GM10248 (cell line): ENCODE measurements around the gene RNF130.
A peak's percentile ranks its signal among the peaks of the same experiment; 100 is the strongest.

ENCODE experiments used
- CTCF ChIA-PET: fragments of 300-600 bp; sonication (Branson Sonifier 250); formaldehyde crosslinking; extraction: SDS; loops from one replicate; lab custom pipeline; 2021; ENCODE audit warnings: antibody characterized with exemption; lab: Yijun Ruan, JAX
- POLR2A ChIA-PET: fragments of 350-650 bp; sonication (Branson Sonifier 250); formaldehyde crosslinking; extraction: SDS; loops from one replicate; lab custom pipeline; 2020; ENCODE audit warnings: antibody characterized with exemption; lab: Yijun Ruan, JAX
- DNase-seq: peaks from one replicate; pipeline ENCODE4 v3.0.0; 2012; ENCODE audit errors: extremely low spot score
- CTCF ChIP-seq: IDR thresholded peaks from 2 replicates; pipeline ENCODE4 v1.5.1; 2012; ENCODE audit warnings: mild to moderate bottlenecking, low read depth; ENCODE audit errors: extremely low read depth, missing control alignments, control extremely low read depth

RNF130 gene

GRCh38 chr5:180071531-180072255 lies at the start of gene RNF130:
RNF130 (minus strand) TSS chr5:180071759; CDS start chr5:180071702, 57 bp downstream.
- no peak for TF ChIP-seq CTCF
- DNase-seq, result peak; percentile 69
- POLR2A ChIA-PET, result no interaction called here
- CTCF ChIA-PET, result no interaction called here

DNA sequence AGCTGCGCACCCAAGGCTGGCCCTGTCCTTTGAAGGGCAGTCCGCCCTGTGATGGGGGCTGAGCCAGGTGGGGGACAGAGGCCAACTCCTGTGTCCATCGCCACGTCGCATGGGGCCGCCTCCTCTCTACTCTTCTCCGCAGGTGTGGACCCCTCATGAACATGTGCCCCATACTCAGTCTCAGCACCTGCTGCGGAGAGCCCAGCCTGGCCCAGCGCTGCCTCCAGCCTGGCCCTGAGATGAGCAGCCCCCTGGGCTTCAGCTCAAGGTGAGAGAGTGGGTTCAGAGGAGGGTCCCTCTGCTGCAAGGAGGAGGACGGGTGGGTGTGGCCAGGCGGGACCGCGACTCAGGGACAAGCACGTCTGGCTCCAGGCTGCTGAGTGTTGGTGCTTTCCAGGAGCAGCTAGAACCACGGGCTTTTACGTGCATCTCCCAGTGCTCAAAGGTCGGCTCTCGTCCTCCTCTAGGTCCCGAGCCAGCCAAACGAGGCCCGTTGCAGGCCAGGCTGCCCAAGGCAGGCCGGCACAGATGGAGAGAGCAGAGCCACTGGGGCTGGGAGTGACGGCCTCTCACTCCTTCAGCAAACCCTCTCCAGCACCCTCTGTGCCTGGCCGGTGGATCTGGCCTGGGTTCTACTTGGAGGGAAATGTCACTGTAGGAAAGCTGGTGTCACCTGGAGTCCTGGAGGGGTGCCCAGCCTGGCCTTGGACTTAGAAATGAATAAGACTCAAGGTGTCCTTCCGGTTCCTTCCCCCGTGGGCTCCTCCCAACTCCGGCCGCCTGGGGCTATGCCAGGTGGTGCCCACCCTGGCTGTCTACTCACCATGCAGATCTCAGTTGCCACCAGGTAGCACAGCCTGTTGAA lies 48.9 kb upstream of the RNF130 start:
- TF ChIP-seq CTCF, result no peak
- DNase-seq, result no peak
- ChIA-PET POLR2A (no interaction called here), CTCF (no interaction called here)

DNA sequence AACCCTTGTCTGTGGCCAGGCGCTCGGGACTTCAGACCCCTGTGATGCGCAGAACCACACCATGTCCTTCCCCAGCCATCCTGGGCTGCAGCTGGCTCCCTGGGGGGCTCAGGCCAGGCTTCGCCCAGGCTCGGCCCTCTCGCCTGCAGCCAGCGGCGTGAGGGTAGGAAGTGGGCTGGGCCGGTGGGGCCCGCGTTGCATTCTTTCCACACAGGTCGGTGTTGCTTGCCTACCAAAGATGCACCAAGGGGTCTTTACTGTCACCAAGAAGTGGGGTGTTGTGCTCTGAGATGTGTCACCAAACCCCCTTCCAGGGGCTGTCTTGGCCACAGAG lies 48.3 kb upstream of the RNF130 start:
- CTCF ChIA-PET, result no interaction called here
- no peak for TF ChIP-seq CTCF
- DNase-seq, result no peak
- POLR2A ChIA-PET, result no interaction called here

GRCh38 chr5:180119031-180119902 lies 47.7 kb upstream of the RNF130 start:
- CTCF ChIA-PET, result no interaction called here
- POLR2A ChIA-PET, result no interaction called here
- TF ChIP-seq CTCF, result no peak
- no peak for DNase-seq

DNA sequence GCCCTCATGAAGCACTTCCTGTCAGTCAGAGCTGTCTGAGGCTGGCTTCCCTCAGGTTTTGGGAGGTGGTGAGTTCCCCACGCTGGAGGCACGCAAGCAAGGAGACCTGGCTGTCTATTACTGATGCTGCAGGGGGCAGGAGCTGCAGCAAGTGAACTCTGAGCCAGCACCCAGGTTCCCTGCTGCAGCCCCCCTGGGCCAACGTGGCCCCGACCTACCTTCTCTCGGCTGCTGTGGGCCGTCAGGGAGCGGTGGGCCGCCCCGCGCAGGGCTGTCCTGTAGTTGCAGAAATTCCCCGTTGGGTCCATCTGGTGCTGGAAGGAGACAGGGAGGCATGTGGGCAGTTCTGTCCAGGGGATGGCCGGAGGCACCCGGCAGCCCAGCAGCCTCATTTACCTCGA lies 46.8 kb upstream of the RNF130 start:
- CTCF ChIA-PET, result no interaction called here
- DNase-seq, result no peak
- TF ChIP-seq CTCF, result no peak
- POLR2A ChIA-PET, result no interaction called here
